NCI-H345 treated with DMSO at 0.1 percent for 48 hours (cell line): ENCODE measurements around the gene MARK2.
"Not testable (repeated sequence)": the region's sequence is repeated elsewhere in the genome, so short reads cannot be mapped to it uniquely, and the experiment has no call there.

ENCODE experiments used
- DNase-seq: peaks from one replicate; lab custom pipeline; 2025; ENCODE audit not compliant: unreplicated experiment; lab: John Stamatoyannopoulos, UW

The MARK2 gene

GRCh38 chr11:63853476-63853875 lies 14.6 kb downstream of the MARK2 start:
- DNase-seq: no peak

GRCh38 chr11:63854696-63855095 lies 15.8 kb downstream of the MARK2 start:
- no peak for DNase-seq

DNA sequence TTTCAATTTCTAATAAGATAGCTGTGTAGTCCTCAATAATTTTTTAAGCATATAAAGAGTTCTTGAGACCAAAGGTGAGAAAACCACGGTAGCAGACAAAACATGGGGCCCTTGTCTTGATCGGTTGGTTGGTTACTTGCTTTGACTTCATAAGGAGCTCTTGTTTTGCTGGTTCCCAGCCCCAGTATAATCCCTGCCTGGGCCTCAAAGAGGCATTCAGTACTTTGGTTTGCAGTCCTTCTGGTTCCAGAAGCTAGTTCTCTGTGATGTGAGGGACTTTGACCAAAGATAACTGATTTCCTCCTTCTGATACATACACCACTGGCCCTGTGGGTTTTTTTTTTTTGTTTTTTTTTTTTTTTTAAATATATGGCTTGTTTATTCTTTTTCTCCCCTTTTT lies 17.1 kb downstream of the MARK2 start:
- no peak for DNase-seq

GRCh38 chr11:63858628-63859550 lies 20.0 kb downstream of the MARK2 start:
- DNase-seq: no peak

GRCh38 chr11:63862923-63863322 lies 24.0 kb downstream of the MARK2 start:
- peak; percentile 50 for DNase-seq

GRCh38 chr11:63863620-63864019 lies 24.7 kb downstream of the MARK2 start:
- not testable (repeated sequence) for DNase-seq

DNA sequence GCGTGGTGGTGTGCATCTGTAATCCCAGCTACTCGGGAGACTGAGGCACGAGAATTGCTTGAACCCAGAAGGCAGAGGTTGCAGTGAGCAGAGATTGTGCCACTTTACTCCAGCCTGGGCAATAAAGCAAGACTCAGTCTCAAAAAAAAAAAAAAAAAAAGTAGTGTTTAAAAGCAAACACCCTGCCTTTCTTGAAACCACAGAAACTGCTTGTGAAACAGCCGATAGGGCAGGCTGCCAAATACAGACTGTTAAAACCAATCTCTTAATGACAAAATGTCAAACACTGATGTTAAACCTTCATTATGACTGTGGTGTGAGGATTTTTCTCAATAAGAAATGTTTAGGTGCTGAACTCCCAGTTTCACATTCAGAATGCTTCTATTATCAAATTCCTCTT lies 27.3 kb downstream of the MARK2 start:
- no peak for DNase-seq

DNA sequence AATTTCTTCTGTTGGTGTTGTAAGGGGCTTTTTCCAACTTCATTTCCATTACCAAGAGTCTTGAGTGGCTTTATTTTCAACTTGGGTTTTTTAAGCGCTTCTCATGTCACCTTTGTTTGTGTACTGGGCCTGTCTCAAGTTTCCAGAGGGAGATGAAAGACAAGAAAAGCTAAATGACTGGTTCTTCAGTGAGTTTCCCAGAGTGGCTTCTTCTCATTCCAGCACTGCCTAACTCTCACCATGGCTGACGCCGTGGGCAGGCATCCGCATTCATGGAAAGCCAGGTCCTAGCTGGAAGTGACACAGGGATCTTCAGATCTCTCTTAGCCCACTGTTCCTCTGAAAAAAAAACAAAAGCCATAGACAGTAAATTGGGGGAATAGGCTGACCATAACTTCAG lies 28.6 kb downstream of the MARK2 start:
- no peak for DNase-seq

DNA sequence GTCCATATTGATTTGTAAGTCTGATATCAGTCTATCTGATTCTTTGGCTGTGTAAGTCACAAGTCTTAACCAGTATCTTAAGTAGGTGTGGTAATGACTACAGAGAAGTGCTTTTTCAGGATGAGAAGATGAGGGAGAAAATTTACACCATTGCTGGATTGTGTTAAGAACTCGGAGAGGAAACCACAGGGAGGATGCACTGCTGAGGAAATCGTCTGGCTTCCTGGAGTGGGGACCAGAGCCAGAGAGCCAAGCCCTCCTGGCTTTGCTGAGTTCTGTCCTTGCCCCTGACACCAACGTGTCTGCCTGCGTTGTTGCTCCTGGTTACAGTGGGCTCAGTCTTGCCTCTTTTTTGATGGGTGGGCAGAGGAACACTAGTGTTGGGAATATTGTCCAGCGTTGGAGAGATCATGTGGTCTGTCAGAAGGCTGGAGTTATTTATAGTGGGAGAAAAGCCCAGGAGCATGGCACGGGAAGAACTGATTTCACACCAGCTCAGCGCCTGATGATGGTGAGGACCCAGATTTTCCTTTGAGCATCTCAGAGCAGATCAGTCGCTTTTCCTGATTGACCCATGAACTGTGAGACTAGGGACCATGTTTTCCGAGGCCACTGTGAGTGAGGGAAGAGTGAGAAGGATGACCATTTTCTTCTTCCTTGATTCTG lies 29.6 kb downstream of the MARK2 start:
- no peak for DNase-seq

GRCh38 chr11:63869171-63869591 lies 30.3 kb downstream of the MARK2 start:
- DNase-seq: no peak

- no peak for DNase-seq
These were observed 30.8 kb downstream of the MARK2 start for GRCh38 chr11:63869683-63870082.

GRCh38 chr11:63870351-63871140 lies 31.6 kb downstream of the MARK2 start:
- no peak for DNase-seq

DNA sequence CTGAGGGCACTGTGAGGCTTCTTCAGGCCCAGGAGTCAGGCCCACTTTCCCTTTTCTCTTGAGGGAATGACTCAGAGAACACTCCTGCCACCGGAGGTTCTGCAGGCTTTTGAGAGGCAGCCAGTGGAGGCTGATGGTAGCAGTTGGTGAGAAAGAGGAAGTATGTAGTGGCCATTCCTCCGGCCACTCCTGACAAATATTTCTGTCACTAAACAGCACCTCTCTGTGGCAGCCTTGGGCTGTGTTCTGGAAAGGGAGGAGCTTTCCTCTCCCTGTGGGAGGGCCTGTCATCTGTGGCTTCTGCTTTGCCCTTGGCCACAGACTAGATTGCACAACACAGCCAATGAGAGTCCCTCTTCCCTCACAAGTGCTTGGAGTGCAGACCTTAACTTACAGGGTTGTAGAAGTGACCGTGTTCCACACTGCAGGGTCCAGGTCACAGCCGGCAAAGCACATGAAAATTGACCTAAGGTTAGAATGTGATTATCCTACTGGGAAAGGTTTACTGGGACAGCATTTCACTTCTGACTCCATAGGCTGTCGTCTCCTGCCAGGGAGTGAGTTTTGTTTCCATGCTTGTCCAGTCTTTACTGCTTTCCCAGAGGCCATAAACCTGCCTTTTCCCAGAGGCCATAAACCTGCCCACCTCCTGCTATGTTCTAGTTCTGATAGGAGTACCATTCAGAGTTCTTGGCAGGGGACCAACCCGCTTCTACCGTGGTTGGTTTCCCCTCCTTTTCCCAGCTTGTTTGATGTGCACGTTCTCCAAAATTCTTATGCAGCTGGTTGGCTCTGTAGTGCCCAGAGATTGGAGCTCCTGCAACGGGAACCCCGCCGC lies 33.3 kb downstream of the MARK2 start:
- no peak for DNase-seq

- DNase-seq: no peak
These were observed 33.9 kb downstream of the MARK2 start for GRCh38 chr11:63872800-63873197.

DNA sequence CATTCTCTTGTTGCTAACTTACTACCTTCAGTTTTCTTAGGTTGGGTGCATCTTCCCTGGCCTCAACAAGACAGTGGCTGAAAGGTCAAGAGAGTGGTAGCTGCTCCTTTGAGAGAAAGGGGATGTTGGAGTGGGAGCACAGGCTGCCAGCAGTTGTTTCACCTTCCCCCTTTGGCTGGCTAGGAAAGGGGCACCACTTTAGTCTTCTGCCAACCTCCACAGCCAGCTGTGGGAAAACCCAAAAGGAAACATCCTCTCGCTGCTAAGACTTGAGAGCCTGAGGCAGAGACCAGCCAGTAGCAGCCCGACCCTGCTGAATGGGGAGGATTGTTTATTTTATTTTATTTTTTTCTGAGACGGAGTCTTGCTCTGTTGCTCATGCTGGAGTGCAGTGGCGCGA lies 34.4 kb downstream of the MARK2 start:
- DNase-seq: no peak

GRCh38 chr11:63874511-63874910 lies 35.6 kb downstream of the MARK2 start:
- DNase-seq: no peak

GRCh38 chr11:63875506-63876065 lies 36.7 kb downstream of the MARK2 start:
- no peak for DNase-seq

- DNase-seq: no peak
These were observed 37.7 kb downstream of the MARK2 start for GRCh38 chr11:63876616-63877015.

DNA sequence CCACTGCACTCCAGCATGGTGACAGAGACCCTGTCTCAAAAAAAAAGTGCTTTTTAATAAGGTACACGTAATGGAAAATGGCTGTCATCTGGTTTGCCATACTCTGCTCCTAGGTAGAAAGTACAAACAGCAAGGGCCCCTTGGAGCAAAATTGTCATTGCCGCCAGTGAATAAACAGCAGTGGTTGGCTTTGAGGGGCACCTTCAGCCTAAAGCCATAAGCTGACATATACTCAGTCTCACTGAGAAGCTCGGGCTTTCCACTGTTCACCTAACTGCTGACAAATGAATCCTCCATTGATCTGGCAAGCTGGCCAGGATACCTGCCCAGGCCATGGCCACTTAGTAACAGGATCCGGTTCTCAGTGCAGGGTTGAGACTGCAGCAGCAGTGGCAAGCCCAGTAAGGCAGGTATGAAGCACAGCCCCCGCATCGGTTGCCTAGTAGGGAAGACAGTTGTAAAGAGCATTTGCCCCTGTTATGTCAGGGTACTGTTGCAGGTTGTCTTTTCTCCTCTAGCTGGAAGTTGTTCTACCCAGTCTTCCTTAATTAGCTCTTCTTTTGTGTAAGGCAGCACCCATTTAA lies 38.8 kb downstream of the MARK2 start:
- no peak for DNase-seq
